ENCODE data around the gene NOVA2.

The NOVA2 gene

GRCh38 chr19:45999653-46000121, 26.0 kb upstream of the NOVA2 start:
- DNase-seq: no peak

GRCh38 chr19:45998834-45999233, 25.2 kb upstream of the NOVA2 start:
- DNase-seq: no peak

DNA sequence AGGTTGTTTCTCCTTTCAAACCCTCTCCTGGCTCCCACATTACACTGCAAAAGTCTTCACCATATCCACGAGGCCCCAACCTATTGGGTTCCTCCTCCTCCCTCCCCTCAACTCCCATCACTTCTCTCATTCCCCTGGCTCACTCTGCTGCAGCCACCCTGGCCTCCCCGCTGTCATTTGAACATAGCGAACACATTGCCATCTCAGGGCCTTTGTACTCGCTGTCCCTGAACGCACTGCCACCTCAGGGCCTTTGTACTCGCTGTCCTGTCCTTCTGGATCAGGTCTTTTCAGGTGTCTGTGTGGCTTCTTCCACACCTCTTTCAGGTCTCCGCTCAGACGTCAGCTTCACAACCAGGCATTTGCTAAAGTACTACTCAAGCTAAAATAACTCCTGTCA, 23.3 kb upstream of the NOVA2 start:
- DNase-seq: no peak

- peak; percentile 43 for DNase-seq
Observed at GRCh38 chr19:45995715-45996385, 22.2 kb upstream of the NOVA2 start.

- DNase-seq: peak; percentile 100
Observed at GRCh38 chr19:45994998-45995714, 21.5 kb upstream of the NOVA2 start, which contains the start of gene CCDC61. CCDC61 (plus strand) TSS chr19:45995467; CDS start chr19:46003019, 7,552 bp downstream.

GRCh38 chr19:45994456-45994997, 20.9 kb upstream of the NOVA2 start:
- DNase-seq: no peak

DNA sequence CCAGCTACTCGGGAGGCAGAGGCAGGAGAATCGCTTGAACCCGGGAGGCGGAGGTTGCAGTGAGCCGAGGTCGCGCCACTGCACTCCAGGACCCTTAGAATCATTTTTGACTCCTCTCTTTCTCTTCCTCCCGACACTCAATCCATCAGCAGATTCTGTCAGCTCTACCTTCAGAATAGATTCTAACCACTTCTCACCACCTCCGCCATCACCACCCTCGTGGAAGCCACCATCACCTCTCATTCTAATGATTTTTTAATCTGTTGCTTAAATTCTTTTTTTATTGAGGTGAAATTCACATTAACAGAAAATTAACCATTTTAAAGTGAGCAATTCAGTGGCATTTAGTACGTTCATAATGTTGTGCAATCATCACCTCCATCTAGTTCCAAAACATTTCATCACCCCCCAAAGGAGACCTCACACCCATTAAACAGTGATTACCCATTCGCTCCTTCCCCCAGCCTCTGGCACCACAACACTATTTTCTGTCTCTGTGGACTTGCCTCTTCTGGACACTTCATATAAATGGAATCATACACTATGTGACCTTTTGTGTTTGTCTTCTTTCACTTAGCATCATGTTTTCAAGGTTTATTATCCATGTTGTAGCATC, 16.6 kb upstream of the NOVA2 start:
- no peak for DNase-seq

GRCh38 chr19:45985321-45985720, 11.7 kb upstream of the NOVA2 start:
- no peak for DNase-seq

- DNase-seq: no peak
Observed at GRCh38 chr19:45981350-45981749, 7.7 kb upstream of the NOVA2 start.

- DNase-seq: no peak
Observed at GRCh38 chr19:45978156-45978555, 4.5 kb upstream of the NOVA2 start.

- DNase-seq: no peak
Observed at GRCh38 chr19:45976178-45976577, 2.5 kb upstream of the NOVA2 start.

GRCh38 chr19:45975306-45976070, 1.8 kb upstream of the NOVA2 start:
- no peak for DNase-seq

DNA sequence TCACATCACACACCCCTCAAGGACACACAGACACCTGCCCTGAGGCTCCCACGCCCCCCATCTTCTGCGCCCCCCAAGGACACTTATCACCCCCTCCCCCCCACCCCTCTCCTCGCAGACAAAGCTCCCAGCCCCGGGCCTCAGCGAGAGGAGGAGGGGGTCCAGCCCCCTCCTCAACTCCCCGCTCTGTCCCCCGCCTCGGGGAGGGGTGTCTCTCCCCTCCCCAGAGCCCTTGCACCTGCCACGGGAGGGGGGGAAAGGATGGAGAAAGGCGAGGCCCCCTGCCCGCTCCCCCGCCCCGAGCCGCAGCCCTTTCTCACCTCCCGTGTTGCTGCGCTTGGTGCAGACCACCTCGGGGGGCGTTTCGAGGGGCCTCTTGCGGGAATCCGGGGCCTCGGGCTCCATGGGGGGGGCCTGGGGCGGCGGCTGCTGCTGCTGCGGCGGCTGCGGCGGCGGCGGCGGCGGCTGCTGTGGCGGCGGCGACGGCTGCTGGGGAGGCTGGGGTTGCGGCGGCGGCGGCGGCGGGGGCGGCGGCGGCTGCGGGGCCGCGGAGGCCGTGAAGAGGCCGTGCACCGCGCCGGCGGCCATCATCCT, 621 bp downstream of the NOVA2 start:
- DNase-seq: no peak

DNA sequence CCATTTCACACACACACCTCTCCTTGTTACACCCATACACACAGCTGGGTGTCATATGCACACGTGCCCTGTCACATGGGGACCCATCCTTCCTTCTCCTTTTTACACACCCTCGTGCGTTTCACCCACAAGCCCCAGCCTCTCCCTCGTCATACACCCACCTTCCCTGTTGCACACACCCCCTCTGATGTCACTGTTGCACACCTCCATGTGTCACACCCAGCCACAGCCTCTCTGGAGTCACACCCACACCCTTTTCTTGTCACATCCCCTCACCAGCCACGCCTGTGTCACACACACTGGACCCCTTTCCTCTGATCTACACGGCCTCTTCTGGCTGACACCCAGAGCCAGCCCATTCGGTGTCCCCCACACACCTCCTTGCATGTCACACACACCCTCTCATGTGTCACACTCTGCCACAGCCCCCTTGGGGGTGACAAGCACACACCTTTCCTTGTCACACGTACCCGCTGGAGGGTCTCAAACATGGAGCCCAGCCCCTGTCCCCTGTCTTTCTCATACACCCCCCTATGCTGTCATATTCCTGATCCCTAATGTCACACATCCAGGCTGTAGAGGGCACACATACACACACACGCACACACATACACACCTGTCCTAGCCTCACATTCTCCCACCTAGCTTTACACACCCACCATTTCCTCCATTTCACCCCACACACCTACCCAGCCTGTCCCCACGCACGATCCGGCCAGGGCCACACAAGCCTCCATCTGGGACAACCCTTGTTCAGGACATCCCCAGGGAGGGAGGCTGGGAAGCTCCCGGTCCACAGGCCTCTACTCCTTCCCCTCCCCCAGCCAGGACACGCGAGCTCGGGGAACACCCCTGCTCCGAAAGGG, 1.4 kb downstream of the NOVA2 start:
- no peak for DNase-seq

DNA sequence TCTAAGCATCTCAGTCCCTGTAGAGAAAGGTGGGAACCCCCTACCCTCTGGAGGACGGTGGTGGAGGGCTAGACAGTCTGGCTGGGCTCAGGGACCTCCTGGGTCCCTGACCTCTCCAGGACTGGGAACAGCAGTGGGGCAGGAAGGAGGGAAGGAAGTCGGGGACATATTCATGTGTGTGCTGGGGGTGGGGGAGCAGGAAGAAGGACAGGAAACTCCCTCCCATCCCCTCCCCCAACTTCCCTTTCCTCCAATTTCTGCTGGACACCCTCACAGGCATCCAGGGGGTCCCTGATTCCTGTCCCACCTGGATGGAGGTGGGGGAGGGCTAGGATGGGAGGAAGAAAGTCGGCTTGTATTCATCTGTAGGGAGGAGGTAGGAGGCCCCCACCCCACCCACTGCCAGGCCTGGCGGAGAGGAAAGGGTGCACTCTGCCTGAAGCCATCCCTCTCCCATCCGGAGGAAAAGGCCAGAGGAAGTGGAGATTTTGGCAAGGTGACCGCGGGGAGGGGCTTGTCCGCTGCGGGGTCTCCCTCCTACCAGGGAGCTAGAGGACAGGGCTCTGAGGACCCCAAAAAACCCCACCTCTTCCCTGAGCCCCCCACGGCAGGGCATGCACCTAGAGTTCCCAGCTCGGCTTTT, 2.3 kb downstream of the NOVA2 start:
- DNase-seq: no peak

- DNase-seq: no peak
Observed at GRCh38 chr19:45969676-45970075, 4.0 kb downstream of the NOVA2 start.

DNA sequence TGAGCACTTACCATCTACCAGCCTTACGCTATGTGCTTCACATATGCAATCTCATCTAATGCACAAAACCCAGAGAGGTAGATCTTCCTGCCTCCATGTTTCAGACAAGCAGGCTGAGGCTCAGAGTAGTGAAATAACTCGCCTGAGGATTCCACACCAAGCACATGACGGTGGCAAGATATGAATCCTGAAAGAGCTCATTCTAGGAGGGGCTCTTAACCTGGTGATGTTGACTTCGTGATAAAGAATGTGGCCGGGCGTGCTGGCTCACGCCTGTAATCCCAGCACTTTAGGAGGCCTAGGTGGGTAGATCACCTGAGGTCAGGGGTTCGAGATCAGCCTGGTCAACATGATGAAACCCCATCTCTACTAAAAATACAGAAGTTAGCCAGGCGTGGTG, 5.0 kb downstream of the NOVA2 start:
- DNase-seq: no peak

DNA sequence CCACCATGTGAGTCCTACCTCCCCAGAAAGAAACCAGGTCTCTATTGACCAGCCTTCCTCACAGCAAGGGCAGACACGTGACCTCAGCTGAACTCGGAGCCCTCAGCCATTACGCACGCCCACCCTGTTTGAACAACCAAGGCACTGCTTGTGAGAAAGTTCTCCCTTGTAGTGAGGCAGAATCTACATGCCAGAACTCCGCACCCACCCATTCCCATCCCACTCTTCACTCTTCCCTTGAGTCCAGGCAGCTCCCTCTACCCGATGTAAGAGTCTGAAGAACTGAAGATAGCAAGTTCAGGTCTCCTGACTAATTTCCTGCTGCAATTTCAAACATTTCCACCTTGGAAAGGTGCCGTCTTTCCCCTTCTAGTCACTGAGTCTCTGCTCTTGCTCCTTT, 6.4 kb downstream of the NOVA2 start:
- DNase-seq: no peak

- no peak for DNase-seq
Observed at GRCh38 chr19:45962021-45962420, 11.6 kb downstream of the NOVA2 start.

DNA sequence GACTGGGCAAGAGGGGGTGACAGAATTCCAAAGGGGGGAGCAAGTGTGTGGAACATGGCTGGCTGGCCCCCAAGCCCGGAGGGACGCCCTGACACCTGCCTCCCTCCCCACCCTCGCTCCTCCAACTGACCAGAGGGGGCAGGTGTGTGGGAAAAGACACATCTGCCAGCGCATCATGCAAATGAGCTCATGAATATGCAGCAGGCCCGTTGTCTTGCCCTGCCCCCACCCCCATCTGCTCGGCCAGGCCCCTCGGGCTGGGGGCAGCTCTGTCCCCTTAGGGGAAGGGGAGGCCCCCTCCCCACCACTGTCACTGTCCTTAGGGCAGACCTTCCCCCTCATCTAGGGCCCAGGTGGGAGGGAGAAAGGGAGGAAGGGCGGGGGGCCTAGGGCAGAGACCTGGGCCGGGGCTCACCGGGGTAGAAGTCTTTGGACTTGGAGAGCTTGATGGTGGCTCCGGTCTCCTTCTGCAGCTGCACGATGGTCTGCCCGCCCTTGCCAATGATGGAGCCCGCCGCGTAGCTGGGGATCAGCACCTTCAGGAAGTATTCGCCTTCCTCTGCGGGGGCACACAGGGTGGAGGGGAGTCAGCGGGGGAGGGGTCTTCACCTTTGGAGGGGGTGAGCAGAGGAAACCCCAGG, 12.9 kb downstream of the NOVA2 start:
- no peak for DNase-seq

Measured in hematopoietic multipotent progenitor cell treated with erythropoietin and hydrocortisone succinate and interleukin-3 and kit ligand, for 8 days (in vitro differentiated cells).